Prostate gland (tissue), 2 donors: ENCODE data around the gene SLFN12L. TPM values are rescaled to one million over a fixed set of nuclear protein-coding genes. Genes with fewer than 3 reads are reported as not detected.

Experiments used
- DNase-seq: peaks from one replicate; pipeline ENCODE4 v3.0.0-alpha.2; 2019; ENCODE audit warnings: low spot score
- H3K27ac ChIP-seq, 2 donors: fragments of 200-600 bp; sonication (generic); 2 replicates each; pipeline ENCODE4 v1.5.1; 2017 to 2019
- H3K27me3 ChIP-seq: fragments of 200-600 bp; sonication (generic); replicated peaks from 2 replicates; pipeline ENCODE4 v1.5.1; 2019; ENCODE audit not compliant: insufficient read depth
- H3K36me3 ChIP-seq, 2 donors: fragments of 200-600 bp; sonication (generic); 1 replicate in 1 of 2; 2 replicates in 1 of 2; pipeline versions ENCODE4 v1.5.1 to v1.8.1; 2017 to 2019
- H3K4me1 ChIP-seq: fragments of 200-600 bp; sonication (generic); replicated peaks from 2 replicates; pipeline ENCODE4 v1.5.1; 2019
- H3K4me3 ChIP-seq, 2 donors: fragments of 200-600 bp; sonication (generic); 2 replicates each; pipeline ENCODE4 v1.5.1; 2017 to 2019
- H3K9me3 ChIP-seq: fragments of 200-600 bp; sonication (generic); 2 replicates; pipeline ENCODE4 v1.5.1; 2017
- CTCF ChIP-seq, 4 experiments: fragments of 200-600 bp in 2 of 4; fragments of 450-650 bp in 2 of 4; sonication (generic) in 2 of 4; IDR thresholded peaks; 1 replicate in 3 of 4; 2 replicates in 1 of 4; pipeline ENCODE4 v1.5.1; 2016 to 2019; ENCODE audit warnings: antibody characterized with exemption in 4 of 4, mild to moderate bottlenecking in 2 of 4, moderate library complexity in 2 of 4
- POLR2A ChIP-seq: fragments of 450-650 bp; IDR thresholded peaks from one replicate; pipeline ENCODE4 v1.6.1; 2016; ENCODE audit warnings: antibody characterized with exemption, mild to moderate bottlenecking
- POLR2AphosphoS5 ChIP-seq: sonication (generic); formaldehyde crosslinking; IDR thresholded peaks from one replicate; pipeline ENCODE4 v1.6.1; 2017; ENCODE audit warnings: antibody characterized with exemption
- WGBS: methylation state at CpG from one replicate; pipeline ENCODE4 v1.1.5; 2018; 5-methylcytosine and 5-hydroxymethylcytosine counted together
- intact Hi-C: fragments of 100-400 bp; cut with DNase I; formaldehyde crosslinking; loops from one replicate; pipeline ENCODE4 v1.14.2; 2022
- small RNA-seq, 2 donors: library from RNA; depleted of rRNA; stranded (forward); fragments of <200 nt; gene quantifications; one replicate each; pipeline ENCODE3, GENCODE V24; 2016
- total RNA-seq, 2 donors: library from RNA; depleted of rRNA; stranded (reverse); fragments of >200 nt; gene quantifications; one replicate each; pipeline ENCODE4 v1.1.0, GENCODE V29; 2016

SLFN12L gene
- total RNA-seq, 2 donors from 2014 or later: 0.23 to 1.2 TPM

GRCh38 chr17:35428229-35428628, 109.2 kb downstream of the SLFN12L start:
- no peaks in the 10 kb centered on the region for H3K4me1 ChIP-seq
- H3K27me3 ChIP-seq: no peaks in the 10 kb centered on the region
- no peak overlapping the region for H3K27ac ChIP-seq
- H3K36me3 ChIP-seq: no peaks in the 10 kb centered on the region
- no peaks in the 10 kb centered on the region for H3K9me3 ChIP-seq
- DNase-seq: no peak
- 94% methylated on average over 2 of the region's 2 CpGs for WGBS
- TF ChIP-seq POLR2AphosphoS5 (no peak), CTCF (IDR thresholded peaks at IDR 0.05) (no peak), POLR2A (no peak)
- no peak overlapping the region for H3K4me3 ChIP-seq
- intact Hi-C loops: no loop called here

- H3K9me3 ChIP-seq: no peaks in the 10 kb centered on the region
- WGBS: 88% methylated on average over 4 of the region's 4 CpGs
- no peak overlapping the region for H3K27ac ChIP-seq
- no peaks in the 10 kb centered on the region for H3K27me3 ChIP-seq
- no peak overlapping the region for H3K4me3 ChIP-seq
- no peaks in the 10 kb centered on the region for H3K36me3 ChIP-seq
- intact Hi-C loops: no loop called here
- no peak for DNase-seq
- no peaks in the 10 kb centered on the region for H3K4me1 ChIP-seq
- TF ChIP-seq CTCF (IDR thresholded peaks at IDR 0.05): no peak
- TF ChIP-seq POLR2A: no peak
- no peak for TF ChIP-seq POLR2AphosphoS5
Observed at GRCh38 chr17:35423761-35424160, 113.7 kb downstream of the SLFN12L start.

Small RNA genes lying within 50 kb of the gene (small RNA-seq; reads per million reads assigned to genes)
- gene AC015911.1 (0 reads per million in 2 donors), gene SNORD7 (86.3 to 119 reads per million in 2 donors)

Other genes with a start within 250 kb of the SLFN12L start
- 1 to 10 TPM; 7.7 TPM for gene SLFN11, start 164.1 kb downstream of the SLFN12L start, total RNA-seq
- 1 to 10 TPM; 4.9 to 5.2 TPM for gene SLFN12, start 105.2 kb downstream of the SLFN12L start, total RNA-seq
- gene SLFN13, start 88.9 kb downstream of the SLFN12L start, total RNA-seq: 10 to 100 TPM in 1 of 2 donors, 1 to 10 TPM in 1; 4.1 to 10.5 TPM
- not detected for gene SLFN14, start 23.1 kb upstream of the SLFN12L start, total RNA-seq
- 10 to 100 TPM in 1 of 2 donors, 1 to 10 TPM in 1; 9.4 to 11.6 TPM for gene PEX12, start 40.9 kb upstream of the SLFN12L start, total RNA-seq
- gene AP2B1, start 49.6 kb upstream of the SLFN12L start, total RNA-seq: 10 to 100 TPM; 66.8 to 92.9 TPM
- gene RASL10B, start 194.0 kb upstream of the SLFN12L start, total RNA-seq: 1 to 10 TPM; 5.4 to 7.2 TPM
- not detected for gene GAS2L2, start 215.6 kb upstream of the SLFN12L start, total RNA-seq
- gene C17orf50, start 223.2 kb upstream of the SLFN12L start, total RNA-seq: 10 to 100 TPM in 1 of 2 donors, not detected in 1; 15.8 TPM